Activated CD8-positive, alpha-beta T cell treated with anti-CD3 and anti-CD28 coated beads for 36 hours (primary cell): ENCODE results near the gene OPCML. TPM values are rescaled to one million over a fixed set of nuclear protein-coding genes. Genes with fewer than 3 reads are reported as not detected.

Experiments used
- ATAC-seq: fragments of 200-7000 bp; cut with Tn5 transposase; one replicate; pipeline ENCODE4 v1.10.0; 2021; ENCODE audit warnings: mild to moderate bottlenecking, moderate library complexity
- CTCF ChIA-PET: fragments of 350-600 bp; sonication (Branson Sonifier 250); formaldehyde crosslinking; loops from one replicate; lab custom pipeline; 2021; ENCODE audit warnings: antibody characterized with exemption; lab: Charles Lee
- POLR2A ChIA-PET: fragments of 350-600 bp; sonication (Branson Sonifier 250); formaldehyde crosslinking; loops from one replicate; lab custom pipeline; 2021; ENCODE audit warnings: antibody characterized with exemption; lab: Charles Lee
- DNase-seq: peaks from one replicate; pipeline ENCODE4 v3.0.0-alpha.2; 2020
- H3K27ac Mint-ChIP-seq: one replicate; pipeline ENCODE4 v1.8.0; 2021; ENCODE audit warnings: mild to moderate bottlenecking, mixed read lengths
- H3K27me3 Mint-ChIP-seq: one replicate; pipeline ENCODE4 v1.8.0; 2021; ENCODE audit warnings: mixed read lengths
- H3K36me3 Mint-ChIP-seq: one replicate; pipeline ENCODE4 v1.8.0; 2021; ENCODE audit warnings: low read depth, mixed read lengths
- H3K4me1 Mint-ChIP-seq: one replicate; pipeline ENCODE4 v1.8.0; 2021; ENCODE audit warnings: low read depth, mixed read lengths
- H3K4me3 Mint-ChIP-seq: one replicate; pipeline ENCODE4 v1.8.0; 2021; ENCODE audit warnings: mild to moderate bottlenecking, moderate library complexity, mixed read lengths
- H3K9me3 Mint-ChIP-seq: one replicate; pipeline ENCODE4 v1.8.0; 2021; ENCODE audit warnings: mixed read lengths
- CTCF ChIP-seq: fragments of 200-600 bp; IDR thresholded peaks from one replicate; pipeline ENCODE4 v1.8.0; 2022; ENCODE audit warnings: antibody characterized with exemption, mild to moderate bottlenecking
- intact Hi-C: fragments of 100-400 bp; cut with micrococcal nuclease; formaldehyde crosslinking; loops from one replicate; pipeline ENCODE4 v1.10.0; 2022
- total RNA-seq, 2 experiments: library from RNA; stranded (reverse); gene quantifications; one replicate each; pipeline ENCODE4 v1.2.3, GENCODE V29; 2021

OPCML gene
- total RNA-seq, 2 experiments from 2014 or later: not detected

DNA sequence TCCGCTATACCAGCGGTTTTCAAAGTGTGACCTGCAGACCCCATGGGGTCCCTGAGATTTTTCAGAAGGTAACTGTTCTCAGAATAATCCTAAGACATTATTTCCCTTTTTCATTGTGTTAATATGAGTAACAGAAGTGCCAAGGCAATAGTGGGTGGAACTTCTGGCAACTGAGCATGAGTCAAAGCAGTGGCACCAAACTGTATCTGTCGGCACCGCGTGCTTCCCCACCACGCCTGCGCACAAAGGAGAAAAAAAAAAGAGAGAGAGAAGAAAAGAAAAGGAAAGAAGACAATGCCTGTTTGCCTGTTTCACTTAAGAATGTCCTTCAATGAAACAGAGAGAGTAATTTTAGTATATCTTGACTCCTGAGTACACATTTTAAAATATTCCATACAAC, 679.9 kb downstream of the OPCML start:
- Mint-ChIP-seq H3K27ac (no peak overlapping the region), H3K36me3 (no peaks in the 10 kb centered on the region), H3K27me3 (no peaks in the 10 kb centered on the region), H3K9me3 (no peaks in the 10 kb centered on the region), H3K4me3 (no peak overlapping the region), H3K4me1 (no peaks in the 10 kb centered on the region)
- POLR2A ChIA-PET: no interaction called here
- DNase-seq (no peak), ATAC-seq (no peak)
- TF ChIP-seq CTCF: no peak
- CTCF ChIA-PET: no interaction called here
- intact Hi-C loops: no loop called here

DNA sequence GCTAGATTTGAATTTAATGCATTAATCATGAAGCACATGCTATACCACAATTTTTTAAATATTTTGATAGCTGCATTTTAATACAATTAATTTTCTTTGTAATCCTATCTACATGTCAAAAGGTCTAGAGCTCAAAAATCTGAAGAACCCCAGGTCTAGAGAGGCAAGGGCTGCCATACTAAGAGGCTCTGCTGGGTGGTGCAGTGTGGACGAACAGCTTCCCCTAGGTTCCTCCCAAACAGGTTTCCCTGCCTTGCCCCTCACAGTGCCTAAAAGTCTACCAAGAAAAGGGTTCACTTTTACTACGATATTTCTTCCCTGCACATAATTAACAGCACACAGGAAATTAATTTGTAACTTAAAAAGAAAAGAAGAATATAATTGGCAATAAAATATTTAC, 681.1 kb downstream of the OPCML start:
- Mint-ChIP-seq H3K27ac (no peak overlapping the region), H3K27me3 (no peaks in the 10 kb centered on the region), H3K4me1 (no peaks in the 10 kb centered on the region), H3K9me3 (no peaks in the 10 kb centered on the region), H3K4me3 (no peak overlapping the region), H3K36me3 (no peaks in the 10 kb centered on the region)
- intact Hi-C loops: no loop called here
- POLR2A ChIA-PET: no interaction called here
- ATAC-seq (no peak), DNase-seq (no peak)
- no peak for TF ChIP-seq CTCF
- CTCF ChIA-PET: interaction anchor here (1.0 kb wide), 1 partner anchor 90 kb away, joined by 5 read pairs; no protein-coding TSS in a partner anchor

DNA sequence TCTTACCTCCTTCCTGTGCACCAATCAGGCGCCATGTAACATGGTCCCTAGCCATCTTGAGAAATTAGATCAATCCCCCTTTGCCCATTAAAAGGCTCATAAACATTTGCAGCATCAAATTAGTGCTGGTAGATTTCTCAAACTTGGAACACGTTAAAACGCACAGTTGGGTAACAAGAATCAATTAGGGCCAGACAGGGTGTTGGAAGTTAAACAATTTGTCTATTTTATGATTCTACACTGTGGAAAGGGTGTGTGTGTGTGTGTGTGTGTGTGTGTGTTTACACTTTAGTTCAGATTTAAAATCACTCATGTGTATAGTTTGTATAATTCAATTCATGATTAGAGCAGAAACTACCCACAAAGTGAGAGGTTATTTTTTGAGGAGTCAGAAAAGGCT, 682.0 kb downstream of the OPCML start:
- intact Hi-C loops: no loop called here
- H3K4me1 Mint-ChIP-seq: no peaks in the 10 kb centered on the region
- CTCF ChIA-PET: no interaction called here

GRCh38 chr11:132848336-132848735, 684.0 kb downstream of the OPCML start:
- Mint-ChIP-seq H3K9me3 (no peaks in the 10 kb centered on the region), H3K4me3 (no peak overlapping the region), H3K4me1 (no peaks in the 10 kb centered on the region), H3K27me3 (no peaks in the 10 kb centered on the region), H3K36me3 (no peaks in the 10 kb centered on the region), H3K27ac (no peak overlapping the region)
- intact Hi-C loops: no loop called here
- no peak for TF ChIP-seq CTCF
- no peak for ATAC-seq
- DNase-seq: no peak
- POLR2A ChIA-PET: no interaction called here
- CTCF ChIA-PET: no interaction called here

More for the DNA sequence above, 682.0 kb downstream of the OPCML start:
- Mint-ChIP-seq H3K9me3 (no peaks in the 10 kb centered on the region), H3K36me3 (no peaks in the 10 kb centered on the region), H3K27me3 (no peaks in the 10 kb centered on the region), H3K4me3 (no peak overlapping the region), H3K27ac (no peak overlapping the region)
- DNase-seq (no peak), ATAC-seq (no peak)
- no peak for TF ChIP-seq CTCF
- POLR2A ChIA-PET: interaction anchor here (0.7 kb wide), 1 partner anchor 210 kb away, joined by 3 read pairs; no protein-coding TSS in a partner anchor

- ChIA-PET CTCF (no interaction called here), POLR2A (no interaction called here)
- no peak for TF ChIP-seq CTCF
- Mint-ChIP-seq H3K4me3 (no peak overlapping the region), H3K27me3 (no peaks in the 10 kb centered on the region), H3K4me1 (no peaks in the 10 kb centered on the region), H3K27ac (no peak overlapping the region), H3K9me3 (no peaks in the 10 kb centered on the region), H3K36me3 (no peaks in the 10 kb centered on the region)
- intact Hi-C loops: no loop called here
- DNase-seq (no peak), ATAC-seq (no peak)
These were observed 686.2 kb downstream of the OPCML start for GRCh38 chr11:132846075-132846474.
